HepG2 (cell line): Measurements from ENCODE around the gene PIRT. TPM values are rescaled to one million over a fixed set of nuclear protein-coding genes. Genes with fewer than 3 reads are reported as not detected.

Experiments used
- ATAC-seq: fragments of 200-7000 bp; cut with Tn5 transposase; 3 replicates; pipeline ENCODE4 v1.9.1; 2020; ENCODE audit warnings: mild to moderate bottlenecking, moderate library complexity
- BruUV-seq: library from RNA; stranded (reverse); fragments of 400-500 nt; replicated peaks from 2 replicates; lab custom pipeline; 2021; lab: Mats Ljungman, UMichigan
- CTCF ChIA-PET: fragments of 300-600 bp; formaldehyde crosslinking; extraction: SDS; loops from one replicate; lab custom pipeline; 2021; ENCODE audit warnings: low total read pairs, inconsistent platforms, low intra/inter-chr PET ratio; lab: Yijun Ruan, JAX
- POLR2A ChIA-PET: fragments of 350-600 bp; sonication (Branson Sonifier 250); formaldehyde crosslinking; loops from one replicate; lab custom pipeline; 2020; ENCODE audit warnings: antibody characterized with exemption, inconsistent platforms; lab: Yijun Ruan, JAX
- DNase-seq: peaks from one replicate; pipeline ENCODE4 v3.0.0-alpha.2; 2015; ENCODE audit warnings: low spot score
- FAIRE-seq: peaks from 3 replicates; lab custom pipeline; 2011; peaks lifted over from hg19 to GRCh38; lab: Jason Lieb, UNC
- H2AFZ ChIP-seq: one replicate; pipeline ENCODE4 v1.6.1; 2011; ENCODE audit warnings: low read length, inconsistent platforms
- H3K27ac ChIP-seq: fragments of 300-600 bp; 3 replicates; pipeline ENCODE4 v1.8.0; 2011; ENCODE audit warnings: mixed run types, mild to moderate bottlenecking, mixed read lengths, low read length, inconsistent platforms; ENCODE audit not compliant: insufficient read depth; ENCODE audit errors: extremely low read length
- H3K27me3 ChIP-seq, 2 experiments: fragments of 200-600 bp in 1 of 2; 2 replicates in 1 of 2; 3 replicates in 1 of 2; pipeline versions ENCODE4 v1.6.0 to v1.8.0; 2011; ENCODE audit warnings: low read length in 2 of 2, mild to moderate bottlenecking in 2 of 2, moderate library complexity in 2 of 2, inconsistent platforms in 1 of 2; ENCODE audit not compliant: insufficient read depth in 2 of 2, control insufficient read depth in 1 of 2
- H3K36me3 ChIP-seq, 2 experiments: fragments of 200-600 bp in 1 of 2; replicated peaks in 1 of 2; 2 replicates in 1 of 2; 3 replicates in 1 of 2; pipeline versions ENCODE4 v1.5.1 to v1.8.0; 2011; ENCODE audit warnings: low read length in 2 of 2, inconsistent platforms in 1 of 2; ENCODE audit not compliant: insufficient read depth in 2 of 2, control insufficient read depth in 1 of 2
- H3K4me1 ChIP-seq: 2 replicates; pipeline ENCODE4 v1.5.1; 2012; ENCODE audit warnings: low read length, inconsistent platforms; ENCODE audit not compliant: insufficient read depth
- H3K4me2 ChIP-seq: 2 replicates; pipeline ENCODE4 v1.6.0; 2011; ENCODE audit warnings: low read depth, low read length, inconsistent platforms
- H3K4me3 ChIP-seq, 3 experiments: fragments of 200-600 bp in 1 of 3; sonication (generic), shearing (Covaris generic) in 1 of 3; replicated peaks in 1 of 3; 2 replicates each; pipeline ENCODE4 v1.5.1; 2011 to 2016; ENCODE audit warnings: low read length in 3 of 3, inconsistent platforms in 2 of 3, low read depth in 2 of 3, mild to moderate bottlenecking in 2 of 3, control low read depth in 1 of 3, mixed read lengths in 1 of 3; ENCODE audit not compliant: insufficient read depth in 1 of 3
- H3K79me2 ChIP-seq: one replicate; pipeline ENCODE4 v1.6.1; 2011; ENCODE audit warnings: low read length, inconsistent platforms; ENCODE audit not compliant: insufficient read depth
- H3K9ac ChIP-seq: 2 replicates; pipeline ENCODE4 v1.6.0; 2011; ENCODE audit warnings: mild to moderate bottlenecking, low read depth, low read length, inconsistent platforms; ENCODE audit not compliant: insufficient read depth
- H3K9me3 ChIP-seq: 2 replicates; pipeline ENCODE4 v1.5.1; 2012; ENCODE audit warnings: mild to moderate bottlenecking, low read length
- H4K20me1 ChIP-seq: 2 replicates; pipeline ENCODE4 v1.6.0; 2011; ENCODE audit warnings: inconsistent platforms, mild to moderate bottlenecking, low read length, moderate library complexity; ENCODE audit not compliant: insufficient read depth
- EHMT2 ChIP-seq: fragments of 200-600 bp; sonication (generic); IDR thresholded peaks from 2 replicates; pipeline ENCODE4 v1.7.0; 2017; ENCODE audit warnings: antibody characterized with exemption, low read depth, low read length, borderline replicate concordance
- FLYWCH1 ChIP-seq: sonication (generic); formaldehyde crosslinking; IDR thresholded peaks from 2 replicates; pipeline ENCODE4 v1.8.1; 2023; ENCODE audit warnings: mild to moderate bottlenecking, missing genetic modification reagents
- JDP2 ChIP-seq: sonication (generic); formaldehyde crosslinking; IDR thresholded peaks from 2 replicates; pipeline ENCODE4 v1.8.1; 2022; ENCODE audit warnings: missing genetic modification reagents, borderline replicate concordance
- MIER2 ChIP-seq: IDR thresholded peaks from 2 replicates; pipeline ENCODE4 v1.6.1; 2016; ENCODE audit warnings: missing biosample characterization, missing genetic modification reagents
- NFATC3 ChIP-seq: sonication (generic); formaldehyde crosslinking; IDR thresholded peaks from 2 replicates; pipeline ENCODE4 v1.5.1; 2020; ENCODE audit warnings: mild to moderate bottlenecking, missing genetic modification reagents
- RELA ChIP-seq: sonication (generic); formaldehyde crosslinking; IDR thresholded peaks from 2 replicates; pipeline ENCODE4 v1.4.0; 2020; ENCODE audit warnings: missing genetic modification reagents
- REST ChIP-seq, 2 experiments: IDR thresholded peaks; 2 replicates each; pipeline ENCODE4 v1.6.1; 2011 to 2012; ENCODE audit warnings: low read length in 2 of 2, borderline replicate concordance in 1 of 2, low read depth in 1 of 2, mild to moderate bottlenecking in 1 of 2, moderate library complexity in 1 of 2
- SALL1 ChIP-seq: sonication (generic); formaldehyde crosslinking; IDR thresholded peaks from 2 replicates; pipeline ENCODE4 v1.8.0; 2022; ENCODE audit warnings: mild to moderate bottlenecking, missing genetic modification reagents
- ZBTB2 ChIP-seq: sonication (generic); formaldehyde crosslinking; IDR thresholded peaks from 2 replicates; pipeline ENCODE4 v1.8.0; 2022; ENCODE audit warnings: low read depth, missing genetic modification reagents
- ZBTB4 ChIP-seq: sonication (generic); formaldehyde crosslinking; IDR thresholded peaks from 2 replicates; pipeline ENCODE4 v1.4.0; 2020; ENCODE audit warnings: missing genetic modification reagents, mild to moderate bottlenecking, borderline replicate concordance
- ZFP1 ChIP-seq: IDR thresholded peaks from 2 replicates; pipeline ENCODE4 v1.6.1; 2016
- ZFP36L2 ChIP-seq: sonication (generic); formaldehyde crosslinking; IDR thresholded peaks from 2 replicates; pipeline ENCODE4 v1.4.0; 2020; ENCODE audit warnings: missing genetic modification reagents
- ZGPAT ChIP-seq: IDR thresholded peaks from 2 replicates; pipeline ENCODE4 v1.6.1; 2016; ENCODE audit warnings: mild to moderate bottlenecking
- ZNF691 ChIP-seq: sonication (generic); formaldehyde crosslinking; IDR thresholded peaks from 2 replicates; pipeline ENCODE4 v1.4.0; 2020; ENCODE audit warnings: missing genetic modification reagents, low read depth, mild to moderate bottlenecking, borderline replicate concordance
- whole genome bisulfite sequencing: methylation state at CpG from one replicate; pipeline ENCODE4 v1.1.6; 2017; ENCODE audit warnings: low lambda C conversion rate; 5-methylcytosine and 5-hydroxymethylcytosine counted together
- in situ Hi-C: cut with HindIII; loops from 2 replicates; pipeline ENCODE4 v1.10.0; 2017; ENCODE audit warnings: low pct_unique_long_range_greater_than_20kb; ENCODE audit not compliant: extremely low pct_ligation_motif_present
- intact Hi-C: fragments of 100-400 bp; cut with micrococcal nuclease; formaldehyde crosslinking; loops from one replicate; pipeline ENCODE4 v1.10.0; 2022; ENCODE audit not compliant: unreplicated experiment
- polyA plus RNA-seq, 8 experiments: library from polyadenylated mRNA; depleted of rRNA in 3 of 8; stranded (reverse) in 7 of 8; unstranded in 1 of 8; fragments of >200 nt; fragmentation: Illumina TruSeq in 4 of 8; extraction: Trizol in 4 of 8; gene quantifications; 2 replicates each; pipeline versions ENCODE4 v1.2.1 to v1.2.3, GENCODE V29; 2011 to 2016; ENCODE audit warnings: low read depth in 4 of 8, missing spikeins in 1 of 8, mixed read lengths in 1 of 8; ENCODE audit not compliant: insufficient read depth in 1 of 8
- total RNA-seq, 5 experiments: library from RNA; depleted of rRNA; stranded (reverse); fragments of >200 nt; fragmentation: Illumina TruSeq; extraction: Trizol; gene quantifications; 2 replicates each; pipeline ENCODE4 v1.2.3, GENCODE V29; 2016; ENCODE audit warnings: low read depth in 1 of 5

PIRT gene
- total and polyA plus RNA-seq, 2 of the 13 experiments (the other 11 are each of a cell fraction or from before 2014, with no cell fraction given) = not detected

GRCh38 chr17:10875430-10875851 is 37.6 kb upstream of the PIRT start:
- no peaks in the 10 kb centered on the region for H3K36me3 ChIP-seq
- H3K9ac ChIP-seq = no peak overlapping the region
- H2AFZ ChIP-seq = no peak overlapping the region
- intact Hi-C loops = loop anchor here (5.0 kb wide), 1 partner anchor 1112 kb away; no protein-coding TSS in a partner anchor
- no peak for ATAC-seq
- DNase-seq = no peak
- H3K4me3 ChIP-seq = no peak overlapping the region
- H3K4me2 ChIP-seq = no peak overlapping the region
- no peaks in the 10 kb centered on the region for H3K9me3 ChIP-seq
- H3K4me1 ChIP-seq = no peaks in the 10 kb centered on the region
- FAIRE-seq = no peak
- no peaks in the 10 kb centered on the region for H3K79me2 ChIP-seq
- POLR2A ChIA-PET = no interaction called here
- WGBS = 21% methylated on average over 9 of the region's 9 CpGs
- no peaks in the 10 kb centered on the region for H4K20me1 ChIP-seq
- CTCF ChIA-PET = interaction anchor here (0.9 to 2.4 kb wide), 3 partner anchors 269 to 1111 kb away, joined by 3 to 14 read pairs (median 6); no protein-coding TSS in a partner anchor
- H3K27me3 ChIP-seq = no peaks in the 10 kb centered on the region
- BruUV-seq = no TSS peak
- in situ Hi-C loops = loop anchor here (5.0 to 10.0 kb wide), 4 partner anchors 267 to 1109 kb away; no protein-coding TSS in a partner anchor
- H3K27ac ChIP-seq = no peak overlapping the region
- TF ChIP-seq RELA (CRISPR knock-in tag) (no peak), SALL1 (0 out of 2 replicates have a peak, but pooled peaks have one; percentile 12), ZFP1 (no peak), ZFP36L2 (CRISPR knock-in tag) (no peak), ZBTB2 (no peak), NFATC3 (CRISPR knock-in tag) (no peak), JDP2 (CRISPR knock-in tag) (no peak), REST (IDR thresholded peaks at IDR 0.05; ENCODE audit: borderline replicate concordance in 1 of 2, low read depth in 1 of 2, low read length in 2 of 2) (peak; percentile 61 to 94), EHMT2 (peak; percentile 26; the same call in 1 of the 2 replicates), ZBTB4 (no peak), ZNF691 (no peak), MIER2 (peak; percentile 90), FLYWCH1 (CRISPR knock-in tag) (no peak), ZGPAT (CRISPR knock-in tag) (no peak)
